Thoracic aorta (tissue), 2 donors: Measurements from ENCODE around the gene KIR3DL3. TPM values are rescaled to one million over a fixed set of nuclear protein-coding genes. Genes with fewer than 3 reads are reported as not detected.
"Not testable (repeated sequence)": the region's sequence is repeated elsewhere in the genome, so short reads cannot be mapped to it uniquely, and the experiment has no call there.

Source experiments
- ATAC-seq: fragments of 150-250 bp; one replicate; pipeline ENCODE4 v1.8.0; 2017; ENCODE audit warnings: low read depth; ENCODE audit not compliant: insufficient number of reproducible peaks, low FRiP score
- DNase-seq: peaks from one replicate; pipeline ENCODE4 v3.0.0-alpha.2; 2020; ENCODE audit warnings: low spot score
- H3K27ac ChIP-seq, 2 donors: fragments of 200-600 bp; sonication (generic); 1 replicate in 1 of 2; 2 replicates in 1 of 2; pipeline ENCODE4 v1.5.1; 2016; ENCODE audit warnings: mild to moderate bottlenecking in 2 of 2, moderate library complexity in 2 of 2
- H3K27me3 ChIP-seq: fragments of 200-600 bp; sonication (generic); replicated peaks from 2 replicates; pipeline ENCODE4 v1.6.0; 2016; ENCODE audit warnings: mild to moderate bottlenecking; ENCODE audit not compliant: insufficient read depth
- H3K36me3 ChIP-seq: fragments of 200-600 bp; sonication (generic); one replicate; pipeline ENCODE4 v1.5.1; 2016
- H3K4me1 ChIP-seq, 2 donors: fragments of 200-600 bp; sonication (generic); 1 replicate in 1 of 2; 2 replicates in 1 of 2; pipeline versions ENCODE4 v1.5.1 to v1.6.0; 2016; ENCODE audit warnings: low read depth in 2 of 2, mild to moderate bottlenecking in 1 of 2; ENCODE audit not compliant: control insufficient read depth in 1 of 2
- H3K4me3 ChIP-seq: fragments of 200-600 bp; sonication (generic); 2 replicates; pipeline ENCODE4 v1.5.1; 2016; ENCODE audit warnings: mild to moderate bottlenecking
- H3K9me3 ChIP-seq: fragments of 200-600 bp; sonication (generic); 2 replicates; pipeline ENCODE4 v1.5.1; 2016
- CTCF ChIP-seq: fragments of 200-600 bp; sonication (generic); IDR thresholded peaks from one replicate; pipeline ENCODE4 v1.5.1; 2019; ENCODE audit warnings: antibody characterized with exemption
- total RNA-seq, 2 donors: library from RNA; depleted of rRNA; stranded (reverse); fragments of >200 nt; gene quantifications; one replicate each; pipeline versions ENCODE4 v1.1.0 to v1.2.3, GENCODE V29; 2016

Gene KIR3DL3
- total RNA-seq = not detected

- H3K27me3 ChIP-seq = no peaks in the 10 kb centered on the region
- ATAC-seq (no peak), DNase-seq (no peak)
- TF ChIP-seq CTCF = no peak
- no peaks in the 10 kb centered on the region for H3K36me3 ChIP-seq
- H3K4me3 ChIP-seq = no peak within 1 kb of the TSS
- peaks cover 16% of the 10 kb centered on the region for H3K9me3 ChIP-seq
- no peaks in the 10 kb centered on the region for H3K4me1 ChIP-seq
- no peak within 1 kb of the TSS for H3K27ac ChIP-seq
These were observed at the start of gene KIR3DL3 for GRCh38 chr19:54724142-54724541. TSS of gene KIR3DL3 (plus strand) at chr19:54724442. CDS start at chr19:54724497, 55 bp downstream.

GRCh38 chr19:54676210-54676834 lies 47.9 kb upstream of the KIR3DL3 start:
- H3K4me1 ChIP-seq, DNase-seq, H3K27ac ChIP-seq, H3K9me3 ChIP-seq, ATAC-seq, H3K36me3 ChIP-seq, H3K27me3 ChIP-seq, H3K4me3 ChIP-seq: not testable (repeated sequence)
- TF ChIP-seq CTCF = peak; percentile 59

GRCh38 chr19:54677217-54677616 lies 47.0 kb upstream of the KIR3DL3 start:
- H3K27ac ChIP-seq = no peak overlapping the region
- ATAC-seq (no peak), DNase-seq (no peak)
- TF ChIP-seq CTCF = no peak
- H3K9me3 ChIP-seq = no peaks in the 10 kb centered on the region
- no peaks in the 10 kb centered on the region for H3K4me1 ChIP-seq
- H3K27me3 ChIP-seq = no peaks in the 10 kb centered on the region
- no peaks in the 10 kb centered on the region for H3K36me3 ChIP-seq
- no peak overlapping the region for H3K4me3 ChIP-seq

GRCh38 chr19:54681596-54681995 lies 42.6 kb upstream of the KIR3DL3 start:
- not testable (repeated sequence) for H3K27me3 ChIP-seq, H3K36me3 ChIP-seq, ATAC-seq, H3K4me1 ChIP-seq, H3K4me3 ChIP-seq, H3K9me3 ChIP-seq, H3K27ac ChIP-seq, DNase-seq

GRCh38 chr19:54682306-54682856 lies 41.9 kb upstream of the KIR3DL3 start:
- ATAC-seq = no peak
- H3K4me3 ChIP-seq = no peak overlapping the region
- no peaks in the 10 kb centered on the region for H3K4me1 ChIP-seq
- no peak for TF ChIP-seq CTCF
- no peaks in the 10 kb centered on the region for H3K9me3 ChIP-seq
- DNase-seq = no peak
- H3K36me3 ChIP-seq = no peaks in the 10 kb centered on the region
- no peak overlapping the region for H3K27ac ChIP-seq
- H3K27me3 ChIP-seq = no peaks in the 10 kb centered on the region

- ATAC-seq = no peak
- H3K27me3 ChIP-seq = no peaks in the 10 kb centered on the region
- TF ChIP-seq CTCF = no peak
- H3K36me3 ChIP-seq = no peaks in the 10 kb centered on the region
- no peak overlapping the region for H3K4me3 ChIP-seq
- no peaks in the 10 kb centered on the region for H3K4me1 ChIP-seq
- H3K27ac ChIP-seq = no peak overlapping the region
- no peak for DNase-seq
- H3K9me3 ChIP-seq = no peaks in the 10 kb centered on the region
These were observed 39.7 kb upstream of the KIR3DL3 start for GRCh38 chr19:54684527-54684926.
